Tibial nerve (tissue), 4 donors: ENCODE data around the gene AMBN. TPM values are rescaled to one million over a fixed set of nuclear protein-coding genes. Genes with fewer than 3 reads are reported as not detected.
"Not testable (repeated sequence)": the region's sequence is repeated elsewhere in the genome, so short reads cannot be mapped to it uniquely, and the experiment has no call there.

Experiments
- DNase-seq, 2 donors: peaks; one replicate each; pipeline ENCODE4 v3.0.0-alpha.2; 2019; ENCODE audit warnings: low spot score in 2 of 2
- H3K27ac ChIP-seq, 4 donors: fragments of 200-600 bp; sonication (generic) in 3 of 4; one replicate each; pipeline ENCODE4 v1.5.1; 2017 to 2019; ENCODE audit warnings: mild to moderate bottlenecking in 1 of 4
- H3K27me3 ChIP-seq, 2 donors: fragments of 200-600 bp; sonication (generic) in 1 of 2; one replicate each; pipeline versions ENCODE4 v1.5.1 to v1.6.0; 2017 to 2019
- H3K36me3 ChIP-seq, 3 donors: fragments of 200-600 bp; sonication (generic); one replicate each; pipeline ENCODE4 v1.5.1; 2018 to 2019
- H3K4me1 ChIP-seq, 4 donors: fragments of 200-600 bp; sonication (generic) in 3 of 4; one replicate each; pipeline ENCODE4 v1.5.1; 2017 to 2019
- H3K4me3 ChIP-seq, 4 donors: fragments of 200-600 bp; sonication (generic) in 3 of 4; one replicate each; pipeline ENCODE4 v1.5.1; 2017 to 2019; ENCODE audit warnings: mild to moderate bottlenecking in 1 of 4, moderate library complexity in 1 of 4
- H3K9me3 ChIP-seq, 4 donors: fragments of 200-600 bp; sonication (generic) in 3 of 4; one replicate each; pipeline ENCODE4 v1.5.1; 2017 to 2019
- EP300 ChIP-seq, 2 donors: sonication (generic); formaldehyde crosslinking; IDR thresholded peaks; one replicate each; pipeline ENCODE4 v1.6.1; 2017; ENCODE audit warnings: antibody characterized with exemption in 2 of 2, mild to moderate bottlenecking in 1 of 2
- POLR2A ChIP-seq, 2 donors: fragments of 450-650 bp; IDR thresholded peaks; one replicate each; pipeline ENCODE4 v1.6.1; 2017; ENCODE audit warnings: antibody characterized with exemption in 2 of 2, mild to moderate bottlenecking in 2 of 2, moderate library complexity in 2 of 2
- WGBS, 2 donors: methylation state at CpG; one replicate each; pipeline ENCODE4 v1.1.5; 2018; 5-methylcytosine and 5-hydroxymethylcytosine counted together
- total RNA-seq, 4 donors: library from RNA; depleted of rRNA; stranded (reverse); fragments of >200 nt; gene quantifications; one replicate each; pipeline ENCODE4 v1.1.0, GENCODE V29; 2016
- TF ChIP-seq, protein P1 (sequence below), 5 experiments: fragments of 200-600 bp in 3 of 5; fragments of 450-650 bp in 2 of 5; sonication (generic) in 3 of 5; IDR thresholded peaks; one replicate each; pipeline ENCODE4 v1.5.1; 2016 to 2019; ENCODE audit warnings: antibody characterized with exemption in 5 of 5, mild to moderate bottlenecking in 3 of 5, moderate library complexity in 2 of 5

AMBN gene
- total RNA-seq, 4 donors from 2014 or later: not detected

DNA sequence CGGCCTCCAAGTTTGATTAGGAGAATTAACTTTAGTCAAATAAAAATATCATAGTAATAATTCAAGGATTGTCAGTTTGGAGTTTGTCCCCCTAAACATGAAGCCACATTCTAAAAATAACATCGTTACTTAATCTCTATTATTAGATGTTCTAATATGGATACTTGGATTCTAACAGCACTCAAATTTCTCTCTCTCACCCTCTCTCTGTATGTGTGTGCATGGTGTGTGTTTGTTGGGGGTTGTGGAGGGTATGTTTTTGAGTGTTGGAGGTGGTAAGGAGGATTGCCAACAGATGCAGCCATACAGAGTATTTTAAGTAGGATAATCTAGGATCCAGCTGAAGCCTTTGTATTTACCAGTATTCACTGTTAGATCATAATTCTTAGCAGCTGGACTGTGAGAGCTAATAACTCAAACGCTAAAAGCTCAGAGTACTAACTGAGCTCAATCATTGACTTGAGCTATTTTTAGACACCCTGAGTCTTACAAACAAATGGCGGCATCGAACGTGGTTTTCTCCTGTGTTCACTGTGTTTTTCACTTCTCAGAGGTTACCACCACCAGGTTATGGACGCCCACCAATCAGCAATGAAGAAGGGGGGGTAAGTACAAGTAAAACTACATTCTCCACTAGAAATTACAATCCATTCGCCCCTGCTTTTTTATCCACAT is 45.3 kb downstream of the AMBN start:
- no peaks in the 10 kb centered on the region for H3K9me3 ChIP-seq
- WGBS, 2 donors: 49 to 56% methylated on average over 8 of the region's 8 CpGs
- H3K4me3 ChIP-seq: no peak overlapping the region
- no peak overlapping the region for H3K27ac ChIP-seq
- H3K27me3 ChIP-seq: no peaks in the 10 kb centered on the region
- no peak for DNase-seq
- H3K36me3 ChIP-seq: no peaks in the 10 kb centered on the region
- TF ChIP-seq, protein P1, sequence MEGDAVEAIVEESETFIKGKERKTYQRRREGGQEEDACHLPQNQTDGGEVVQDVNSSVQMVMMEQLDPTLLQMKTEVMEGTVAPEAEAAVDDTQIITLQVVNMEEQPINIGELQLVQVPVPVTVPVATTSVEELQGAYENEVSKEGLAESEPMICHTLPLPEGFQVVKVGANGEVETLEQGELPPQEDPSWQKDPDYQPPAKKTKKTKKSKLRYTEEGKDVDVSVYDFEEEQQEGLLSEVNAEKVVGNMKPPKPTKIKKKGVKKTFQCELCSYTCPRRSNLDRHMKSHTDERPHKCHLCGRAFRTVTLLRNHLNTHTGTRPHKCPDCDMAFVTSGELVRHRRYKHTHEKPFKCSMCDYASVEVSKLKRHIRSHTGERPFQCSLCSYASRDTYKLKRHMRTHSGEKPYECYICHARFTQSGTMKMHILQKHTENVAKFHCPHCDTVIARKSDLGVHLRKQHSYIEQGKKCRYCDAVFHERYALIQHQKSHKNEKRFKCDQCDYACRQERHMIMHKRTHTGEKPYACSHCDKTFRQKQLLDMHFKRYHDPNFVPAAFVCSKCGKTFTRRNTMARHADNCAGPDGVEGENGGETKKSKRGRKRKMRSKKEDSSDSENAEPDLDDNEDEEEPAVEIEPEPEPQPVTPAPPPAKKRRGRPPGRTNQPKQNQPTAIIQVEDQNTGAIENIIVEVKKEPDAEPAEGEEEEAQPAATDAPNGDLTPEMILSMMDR (IDR thresholded peaks at IDR 0.05): no peak
- TF ChIP-seq POLR2A (IDR thresholded peaks at IDR 0.05): no peak
- H3K4me1 ChIP-seq: no peaks in the 10 kb centered on the region

GRCh38 chr4:70640192-70640591 is 48.1 kb downstream of the AMBN start:
- Histone ChIP-seq H3K4me3 (no peak overlapping the region), H3K36me3 (no peaks in the 10 kb centered on the region), H3K27ac (no peak overlapping the region), H3K27me3 (no peaks in the 10 kb centered on the region), H3K9me3 (no peaks in the 10 kb centered on the region), H3K4me1 (no peaks in the 10 kb centered on the region)
- no peak for TF ChIP-seq POLR2A (IDR thresholded peaks at IDR 0.05)
- TF ChIP-seq EP300 (IDR thresholded peaks at IDR 0.05): no peak
- TF ChIP-seq, protein P1 (IDR thresholded peaks at IDR 0.05): no peak
- WGBS, 2 donors: 80 to 83% methylated on average over 2 of the region's 2 CpGs
- no peak for DNase-seq

- not testable (repeated sequence) for DNase-seq, H3K27ac ChIP-seq, H3K4me3 ChIP-seq, H3K9me3 ChIP-seq, H3K4me1 ChIP-seq, H3K27me3 ChIP-seq, H3K36me3 ChIP-seq
- 73 to 82% methylated on average over 4 of the region's 4 CpGs for WGBS, 2 donors
Observed at GRCh38 chr4:70650741-70651140, 58.7 kb downstream of the AMBN start.

DNA sequence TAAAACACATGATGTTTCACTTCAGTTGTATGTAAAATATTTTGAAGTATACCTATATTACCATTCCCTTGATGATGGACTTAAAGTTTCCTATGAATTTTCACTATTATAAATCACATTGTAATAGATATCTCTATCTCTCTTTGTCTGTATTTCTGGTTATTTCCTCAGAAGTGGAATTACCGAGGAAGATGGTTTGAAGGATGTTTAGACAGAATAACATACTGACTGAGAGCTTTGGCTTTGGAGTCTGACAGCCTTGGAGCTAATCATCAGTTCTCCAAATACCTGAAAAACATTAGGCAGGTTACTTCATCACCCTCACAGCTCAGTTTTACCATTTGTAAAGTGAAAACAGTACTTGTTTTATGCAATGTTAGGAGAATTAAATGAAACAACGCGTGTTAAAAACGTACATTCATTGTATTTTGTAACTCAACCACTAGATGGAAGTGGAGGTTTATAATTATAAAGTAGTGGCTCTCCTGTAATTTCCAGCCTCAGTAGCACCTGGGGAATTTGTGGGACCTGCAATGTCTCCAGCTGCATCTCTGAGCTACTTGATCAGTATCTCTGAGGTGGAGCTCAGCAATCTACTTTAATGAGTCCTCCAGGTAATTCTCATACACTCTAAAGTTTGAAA is 59.9 kb downstream of the AMBN start:
- 5 to 6% methylated on average over 4 of the region's 4 CpGs for WGBS, 2 donors
- no peak for DNase-seq
- no peaks in the 10 kb centered on the region for H3K9me3 ChIP-seq
- H3K27ac ChIP-seq: no peak overlapping the region
- H3K4me1 ChIP-seq: peaks cover 0 to 5% (median 0%) of the 10 kb centered on the region in 4 donors
- no peaks in the 10 kb centered on the region for H3K27me3 ChIP-seq
- no peak overlapping the region for H3K4me3 ChIP-seq
- no peak for TF ChIP-seq EP300 (IDR thresholded peaks at IDR 0.05)
- TF ChIP-seq, protein P1 (IDR thresholded peaks at IDR 0.05): peak in 4 of 5 experiments; percentile 30 to 67 (median 57)
- H3K36me3 ChIP-seq: no peaks in the 10 kb centered on the region

GRCh38 chr4:70654605-70655011 is 62.6 kb downstream of the AMBN start:
- Histone ChIP-seq H3K4me1 (peaks cover 0 to 5% (median 0%) of the 10 kb centered on the region in 4 donors), H3K36me3 (no peaks in the 10 kb centered on the region), H3K27ac (no peak overlapping the region), H3K4me3 (no peak overlapping the region), H3K9me3 (no peaks in the 10 kb centered on the region), H3K27me3 (no peaks in the 10 kb centered on the region)
- no peak for TF ChIP-seq EP300 (IDR thresholded peaks at IDR 0.05)
- TF ChIP-seq POLR2A (IDR thresholded peaks at IDR 0.05): no peak
- WGBS, 2 donors: 69 to 75% methylated on average over 5 of the region's 5 CpGs
- DNase-seq: no peak

Other genes starting within 250 kb of the AMBN start
- gene SMR3A, start 231.5 kb upstream of the AMBN start, total RNA-seq: not detected
- not detected for gene SMR3B, start 209.1 kb upstream of the AMBN start, total RNA-seq
- gene OPRPN, start 194.3 kb upstream of the AMBN start, total RNA-seq: not detected
- gene MUC7, start 120.1 kb upstream of the AMBN start, total RNA-seq: not detected
- gene AMTN, start 73.7 kb upstream of the AMBN start, total RNA-seq: not detected
- gene ENAM, start 36.5 kb downstream of the AMBN start, total RNA-seq: not detected
- 10 to 100 TPM in 1 of 4 donors, 1 to 10 TPM in 3; 3.1 to 17.4 (median 4.8) TPM for gene JCHAIN, start 74.3 kb downstream of the AMBN start, total RNA-seq
- gene UTP3, start 96.3 kb downstream of the AMBN start, total RNA-seq: 10 to 100 TPM; 14.3 to 19.4 (median 17.0) TPM
- 100 to 1,000 TPM in 1 of 4 donors, 10 to 100 TPM in 3; 84.5 to 124 (median 88.8) TPM for gene RUFY3, start 129.7 kb downstream of the AMBN start, total RNA-seq
- 10 to 100 TPM; 33.3 to 45.9 (median 40.6) TPM for gene GRSF1, start 247.6 kb downstream of the AMBN start, total RNA-seq